Measurements from ENCODE around the gene ASF1B. TPM values are rescaled to one million over a fixed set of nuclear protein-coding genes. Genes with fewer than 3 reads are reported as not detected.

The ASF1B gene
- total RNA-seq, 1 donor from 2014 or later: 0.70 TPM

DNA sequence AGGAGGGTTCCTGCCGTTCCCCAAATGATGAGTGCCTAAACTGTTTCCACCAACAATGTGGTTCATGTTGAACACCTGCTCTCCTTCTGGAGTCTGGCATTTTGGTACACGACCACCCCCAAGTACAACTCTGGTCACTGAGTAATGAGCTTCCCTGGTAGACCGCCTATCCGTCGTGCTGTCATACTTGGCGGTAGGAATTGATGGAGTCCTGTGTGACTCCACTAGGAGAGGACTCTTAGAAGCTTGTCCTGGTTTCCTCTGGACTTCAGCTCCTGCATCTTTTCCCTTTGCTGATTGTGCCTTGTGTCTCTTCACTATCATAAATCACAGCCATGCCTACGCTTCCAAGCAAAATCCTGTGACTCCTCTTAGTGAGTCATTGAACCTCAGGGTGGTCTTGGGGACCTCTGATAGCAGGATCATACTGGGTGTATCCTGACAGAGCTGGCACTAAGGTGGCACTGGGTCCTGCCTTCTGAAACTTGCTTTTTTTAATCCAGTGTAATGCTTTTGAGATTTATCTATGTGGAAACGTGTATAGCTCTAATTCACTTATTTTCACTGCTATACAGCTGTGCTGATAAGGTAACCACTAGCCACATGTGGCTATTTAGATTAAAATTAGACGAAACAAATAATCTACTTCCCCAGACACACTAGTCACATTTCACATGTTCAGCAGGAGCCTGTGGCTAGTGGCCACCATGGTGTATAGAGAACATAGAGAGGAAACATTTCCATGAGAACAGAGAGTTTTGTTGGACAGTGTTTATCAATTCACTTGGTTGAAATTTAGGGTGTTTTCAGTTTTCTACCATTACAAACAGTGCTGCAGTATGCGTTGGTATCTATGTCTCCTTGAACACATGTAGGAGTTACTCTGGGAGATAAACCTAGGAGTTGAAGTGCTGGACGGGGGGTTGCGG lies 6.1 kb upstream of the ASF1B start:
- intact Hi-C loops (cut with DNase I): loop anchor here (10.0 kb wide), 1 partner anchor 332 kb away; the partner anchor contains the start of gene PTGER1
- DNase-seq (ENCODE audit: low spot score): no peak

DNA sequence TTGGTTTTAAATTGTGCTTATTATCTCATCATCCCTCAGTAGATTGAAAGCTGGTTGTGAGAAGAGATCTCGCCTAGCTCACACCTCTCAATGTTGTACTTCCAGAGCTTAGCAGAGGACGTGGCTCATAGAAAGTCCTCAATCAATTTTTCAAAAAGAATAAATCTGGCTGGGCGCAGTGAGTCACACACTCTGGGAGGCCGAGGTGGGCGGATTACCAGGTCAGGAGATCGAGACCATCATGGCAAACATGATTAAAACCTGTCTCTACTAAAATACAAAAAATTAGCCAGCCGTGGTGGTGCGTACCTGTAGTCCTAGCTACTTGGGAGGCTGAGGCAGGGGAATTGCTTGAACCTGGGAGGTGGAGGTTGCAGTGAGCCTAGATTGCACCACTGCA lies 4.7 kb upstream of the ASF1B start:
- no peak for DNase-seq (ENCODE audit: low spot score)
- intact Hi-C loops (cut with DNase I): loop anchor here (10.0 kb wide), 1 partner anchor 334 kb away; the partner anchor contains the start of gene PTGER1

DNA sequence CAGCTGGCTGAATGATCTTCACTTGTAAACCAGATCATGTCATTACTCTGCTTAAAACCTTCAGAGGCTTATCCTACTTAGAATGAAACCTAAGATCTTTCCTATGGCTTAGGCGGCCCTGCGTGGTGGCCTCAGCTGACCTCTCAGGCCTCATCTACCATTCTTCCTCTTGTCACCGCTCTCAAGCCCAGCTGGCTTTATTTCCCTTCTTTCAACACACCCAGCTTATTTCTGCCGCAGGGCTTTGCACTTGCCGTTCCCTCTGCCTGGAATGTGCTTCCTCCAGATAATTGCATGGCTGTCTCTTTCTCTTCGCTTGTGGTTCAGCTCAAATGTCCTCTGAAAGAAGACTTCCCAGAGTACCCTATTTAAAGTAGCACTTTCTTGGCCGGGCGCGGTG lies 3.6 kb upstream of the ASF1B start:
- no peak for DNase-seq (ENCODE audit: low spot score)
- intact Hi-C loops (cut with DNase I): loop anchor here (5.0 to 10.0 kb wide), 2 partner anchors 48 to 335 kb away; partner anchors contain the start of genes PTGER1 and SAMD1

DNA sequence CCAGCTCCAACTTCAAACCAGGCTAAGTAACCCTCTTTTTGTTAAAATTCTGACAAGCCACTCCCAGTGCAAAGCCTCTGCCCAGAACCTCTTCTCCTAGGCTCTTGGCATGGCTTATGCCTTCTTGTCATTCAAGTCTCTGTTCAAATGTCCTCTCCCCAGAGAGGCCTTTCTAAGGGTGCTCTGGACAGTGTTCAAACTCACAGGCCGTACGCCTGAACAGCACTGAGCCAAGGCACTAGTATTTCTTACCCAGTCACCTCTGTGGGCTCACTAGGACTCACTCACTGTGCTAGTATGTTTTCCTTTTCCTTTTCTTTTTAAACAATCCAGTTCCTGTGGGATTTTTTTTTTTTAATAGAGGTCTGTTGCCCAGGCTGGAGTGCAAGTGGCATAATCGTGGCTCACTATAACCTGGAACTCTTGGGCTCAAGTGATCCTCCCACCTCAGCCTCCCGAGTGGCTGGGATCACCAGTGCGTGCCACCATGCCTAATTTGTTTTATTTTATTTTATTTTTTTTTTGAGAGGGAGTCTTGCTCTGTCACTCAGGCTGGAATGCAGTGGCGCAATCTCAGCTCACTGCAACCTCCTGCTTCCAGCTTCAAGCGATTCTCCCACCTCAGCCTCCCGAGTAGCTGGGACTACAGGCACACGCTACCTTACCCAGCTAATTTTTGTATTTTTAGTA lies 2.3 kb upstream of the ASF1B start:
- intact Hi-C loops (cut with DNase I): loop anchor here (5.0 kb wide), 1 partner anchor 46 kb away; the partner anchor contains the start of gene SAMD1
- DNase-seq (ENCODE audit: low spot score): no peak

DNA sequence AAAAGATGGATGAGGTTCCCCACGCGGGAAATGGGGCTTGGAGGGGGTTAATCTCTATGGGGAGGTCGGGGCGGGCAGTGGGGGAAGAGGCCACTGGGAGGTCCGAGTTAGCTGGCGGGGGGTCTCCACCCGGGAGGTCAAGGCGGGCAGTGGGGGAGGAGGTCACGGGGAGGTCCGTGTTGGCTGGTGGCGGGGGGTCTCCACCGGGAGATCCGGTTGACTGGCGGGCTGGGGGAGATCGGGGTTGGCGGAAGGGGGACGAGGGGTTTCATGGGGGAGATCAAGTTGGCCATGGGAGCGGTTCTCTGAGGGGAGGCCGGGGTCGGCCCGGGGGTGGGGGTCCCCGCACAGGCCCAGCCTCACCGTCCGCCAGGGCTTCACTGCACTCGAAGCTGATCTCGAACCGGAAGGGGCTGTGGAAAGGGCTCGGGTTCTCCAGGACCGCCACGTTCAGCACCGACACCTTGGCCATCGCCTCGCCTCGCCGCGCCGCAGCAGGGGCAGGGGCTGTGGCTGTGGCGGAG lies 342 bp downstream of the ASF1B start:
- no peak for DNase-seq (ENCODE audit: low spot score)
- intact Hi-C loops (cut with DNase I): loop anchor here (2.0 to 5.0 kb wide), 2 partner anchors 44 to 63 kb away; partner anchors contain the start of genes MISP3 and SAMD1

DNA sequence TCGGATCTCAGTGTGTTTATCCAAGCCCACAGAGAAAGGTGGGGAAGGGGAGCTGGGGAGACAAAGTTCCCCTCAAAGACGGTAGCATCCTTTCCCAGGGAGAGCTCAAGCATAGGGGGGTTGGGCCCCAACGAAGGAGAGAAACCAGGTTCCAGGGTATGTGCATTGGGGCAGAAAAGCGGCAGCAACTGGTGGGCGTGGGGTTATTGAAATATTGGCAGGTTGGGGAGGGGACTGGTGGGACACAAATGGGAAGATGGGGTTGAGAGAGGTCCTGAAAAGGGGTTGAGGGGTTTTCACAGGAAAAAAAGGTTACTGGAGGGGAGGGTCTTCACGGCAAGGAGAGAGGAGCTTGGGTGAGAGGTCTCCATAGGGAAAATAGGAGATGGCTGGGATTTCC lies 1.0 kb downstream of the ASF1B start:
- intact Hi-C loops (cut with DNase I): loop anchor here (5.0 kb wide), 1 partner anchor 43 kb away; the partner anchor contains the start of gene SAMD1
- no peak for DNase-seq (ENCODE audit: low spot score)

DNA sequence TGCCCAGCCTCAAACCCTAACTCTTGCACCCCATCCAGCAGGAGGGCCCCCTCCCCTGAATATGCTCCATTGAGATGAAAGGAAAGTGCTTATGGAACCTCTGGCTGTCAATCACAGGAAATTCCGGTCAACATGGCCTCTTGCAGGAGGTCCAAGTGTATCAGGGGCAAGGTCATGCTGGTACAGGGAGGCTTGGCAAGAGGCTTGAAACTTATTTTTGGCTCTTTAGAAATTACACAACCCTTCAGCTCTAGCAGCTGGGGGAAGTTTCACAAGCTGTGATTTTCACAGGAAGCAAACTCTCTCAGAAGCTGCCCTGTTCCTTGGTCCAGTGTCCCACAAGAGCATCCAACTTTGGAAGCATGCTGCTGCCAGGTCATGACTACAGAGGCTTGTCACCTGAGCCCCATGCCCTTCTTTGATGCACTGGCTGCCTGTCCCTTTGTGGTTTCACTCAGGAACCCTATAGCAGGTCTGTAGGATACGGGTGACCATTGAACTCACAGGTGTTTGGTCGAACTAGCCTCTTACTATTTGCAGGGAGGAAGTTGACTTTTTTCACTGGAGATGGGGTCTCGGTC lies 8.4 kb downstream of the ASF1B start:
- intact Hi-C loops (cut with DNase I): no loop called here
- DNase-seq (ENCODE audit: low spot score): no peak

DNA sequence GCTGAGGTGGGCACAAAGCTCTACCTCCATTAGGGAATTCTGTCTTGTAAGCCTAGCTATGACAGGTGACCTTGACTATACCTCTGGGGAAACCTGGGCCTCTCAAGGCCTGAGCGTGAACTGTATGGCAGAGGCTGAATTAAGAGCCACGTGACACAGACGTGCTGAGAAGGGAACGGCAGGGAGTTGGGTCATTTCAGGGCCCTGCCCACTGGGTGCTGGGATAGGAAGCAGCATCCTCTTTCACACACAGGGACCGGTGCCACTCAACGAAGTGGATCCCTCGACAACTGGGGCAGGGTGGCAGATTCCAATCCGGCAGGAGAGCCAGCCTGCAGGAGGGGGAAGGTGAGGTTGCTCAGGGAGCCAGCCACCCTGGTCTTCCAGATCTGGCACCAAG lies 9.2 kb downstream of the ASF1B start:
- no peak for DNase-seq (ENCODE audit: low spot score)
- intact Hi-C loops (cut with DNase I): no loop called here

DNA sequence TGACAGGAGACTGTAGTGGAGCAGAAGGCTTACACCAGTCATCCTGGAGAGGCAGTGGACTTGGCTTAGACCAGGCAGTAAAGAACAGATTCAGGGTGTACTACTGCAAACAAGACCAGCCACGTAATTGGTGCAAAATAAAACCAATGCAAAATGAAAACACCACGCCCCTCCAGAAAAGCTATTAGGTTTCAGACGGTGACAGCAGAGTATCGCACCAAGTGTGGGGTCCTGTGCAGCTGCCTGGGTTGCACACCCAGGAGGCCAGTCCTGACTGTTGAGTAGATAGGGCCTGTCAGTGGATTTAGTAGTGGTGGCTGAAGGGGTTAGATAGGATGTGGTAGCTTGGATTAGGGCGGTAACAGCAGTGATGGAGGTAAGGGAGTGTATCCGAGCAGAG lies 13.5 kb downstream of the ASF1B start:
- DNase-seq (ENCODE audit: low spot score): no peak
- intact Hi-C loops (cut with DNase I): no loop called here

DNA sequence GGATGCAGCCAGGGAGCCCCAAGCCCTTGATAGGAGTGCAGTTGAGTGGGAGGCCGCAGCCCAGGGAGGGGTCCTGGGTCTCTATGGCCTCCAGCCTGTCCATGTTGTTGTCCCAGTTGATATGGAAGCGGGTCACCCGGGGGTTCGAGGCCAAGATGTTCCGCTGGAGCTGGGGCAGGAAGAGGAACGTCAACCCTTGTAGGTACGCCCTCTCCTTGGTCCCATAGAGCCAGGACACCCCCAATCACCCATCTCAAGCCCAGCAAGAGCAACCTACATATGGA lies 15.9 kb downstream of the ASF1B start:
- DNase-seq (ENCODE audit: low spot score): no peak
- intact Hi-C loops (cut with DNase I): no loop called here

DNA sequence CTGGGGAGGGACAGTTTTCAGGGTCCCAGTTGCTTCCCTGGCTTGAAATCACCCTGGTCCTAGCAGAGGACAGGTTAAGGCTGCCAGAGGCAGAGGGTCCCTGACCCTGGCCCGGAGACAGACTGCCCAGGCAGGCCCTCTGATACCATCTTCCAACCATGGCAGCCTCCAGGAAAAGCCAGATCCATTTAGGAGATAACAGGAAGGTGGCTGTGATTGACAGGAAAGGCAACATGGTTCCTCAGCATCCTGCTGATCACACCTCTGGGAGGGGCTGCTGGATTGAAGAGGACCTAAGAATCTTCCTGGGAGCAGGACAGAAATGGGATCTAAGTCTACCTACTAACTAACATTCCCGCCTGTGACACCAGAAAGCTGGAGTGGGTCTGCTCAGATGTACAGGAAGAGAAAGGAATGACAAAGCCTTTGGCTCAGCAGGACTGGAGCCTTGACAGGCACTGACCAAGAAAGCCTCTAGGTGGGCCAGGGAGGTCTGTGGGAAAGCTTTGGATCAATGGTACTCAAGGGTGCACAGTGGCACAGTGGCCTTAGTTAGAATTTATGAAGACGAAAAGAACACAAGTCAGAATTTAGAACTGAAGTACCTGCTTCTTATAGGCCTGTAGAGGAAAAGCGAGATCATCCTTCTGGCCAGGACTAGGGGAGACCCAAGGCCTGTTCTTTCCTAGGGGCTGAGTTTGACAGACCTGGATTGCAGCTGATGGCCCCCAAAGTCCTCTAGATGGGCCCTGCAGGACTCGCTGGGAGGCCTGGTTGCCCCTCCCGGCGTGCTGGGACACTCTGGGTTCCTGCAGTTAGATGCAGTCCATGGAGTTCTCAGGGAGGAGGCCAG lies 16.5 kb downstream of the ASF1B start:
- intact Hi-C loops (cut with DNase I): loop anchor here (5.0 kb wide), 1 partner anchor 38 kb away; no protein-coding TSS in a partner anchor
- no peak for DNase-seq (ENCODE audit: low spot score)

DNA sequence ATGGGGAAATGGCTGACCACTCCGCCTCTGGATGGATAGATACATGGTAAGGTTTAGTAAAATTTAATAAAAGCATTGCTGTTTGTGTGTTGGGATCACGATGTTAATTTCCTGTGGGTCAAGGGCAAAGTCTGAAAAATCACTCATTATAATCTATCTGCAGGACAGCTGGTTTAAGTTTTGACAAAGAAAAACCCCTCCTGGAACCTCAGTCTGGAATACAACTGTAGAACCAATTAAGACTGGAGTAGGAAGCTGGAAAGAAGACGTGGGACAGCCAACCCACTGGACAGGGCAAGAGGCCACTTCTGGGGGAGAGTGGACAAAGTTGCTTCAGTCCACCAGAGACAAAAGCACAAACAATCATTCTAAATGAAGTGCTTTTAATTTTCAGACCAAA lies 17.2 kb downstream of the ASF1B start:
- intact Hi-C loops (cut with DNase I): loop anchor here (5.0 kb wide), 1 partner anchor 37 kb away; no protein-coding TSS in a partner anchor
- DNase-seq (ENCODE audit: low spot score): no peak

DNA sequence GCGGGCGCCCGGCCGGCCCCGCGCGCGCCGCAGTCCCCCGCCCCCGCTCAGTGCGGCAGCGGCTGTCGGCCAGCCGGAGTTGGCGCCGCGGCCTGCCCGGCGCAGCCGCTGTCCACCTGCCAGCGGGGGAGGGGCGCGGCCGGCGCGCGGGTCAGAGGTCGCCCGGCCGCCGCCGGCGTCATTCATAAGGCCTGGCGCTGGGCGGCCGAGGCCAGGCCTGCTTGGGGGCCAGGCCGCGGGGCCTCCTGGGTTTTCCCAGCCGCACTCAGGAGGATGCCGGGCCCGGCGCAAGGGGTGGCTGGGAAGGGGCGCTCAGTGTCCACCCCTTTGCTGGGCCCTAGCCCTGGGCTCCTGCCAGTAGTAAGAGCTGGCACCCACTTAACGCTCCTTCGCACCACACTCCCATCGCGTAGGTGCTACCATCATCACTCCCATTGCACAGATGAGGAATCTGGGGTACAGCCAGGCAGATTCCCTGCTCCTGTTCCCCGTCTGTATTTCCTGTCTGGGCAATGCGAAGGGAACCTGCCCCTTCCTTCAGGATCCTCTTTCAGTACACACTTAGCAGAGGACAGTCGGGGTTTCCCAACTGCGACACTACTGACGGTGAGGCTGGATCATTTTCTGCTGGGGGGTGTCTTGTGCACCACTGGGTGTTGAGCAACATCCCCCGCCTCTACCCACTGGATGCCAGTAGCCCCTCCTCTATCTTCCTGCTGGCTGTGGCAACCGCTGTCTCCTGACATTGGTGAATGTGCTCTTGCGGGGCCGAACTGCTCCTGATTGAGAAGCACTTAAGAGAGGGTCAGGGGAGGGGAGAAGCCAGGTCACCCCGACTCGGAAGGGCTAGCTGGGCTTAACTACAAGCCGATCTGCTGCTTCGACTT lies 18.0 kb downstream of the ASF1B start:
- peak; percentile 87 for DNase-seq (ENCODE audit: low spot score)
- intact Hi-C loops (cut with DNase I): loop anchor here (5.0 kb wide), 1 partner anchor 36 kb away; no protein-coding TSS in a partner anchor

DNA sequence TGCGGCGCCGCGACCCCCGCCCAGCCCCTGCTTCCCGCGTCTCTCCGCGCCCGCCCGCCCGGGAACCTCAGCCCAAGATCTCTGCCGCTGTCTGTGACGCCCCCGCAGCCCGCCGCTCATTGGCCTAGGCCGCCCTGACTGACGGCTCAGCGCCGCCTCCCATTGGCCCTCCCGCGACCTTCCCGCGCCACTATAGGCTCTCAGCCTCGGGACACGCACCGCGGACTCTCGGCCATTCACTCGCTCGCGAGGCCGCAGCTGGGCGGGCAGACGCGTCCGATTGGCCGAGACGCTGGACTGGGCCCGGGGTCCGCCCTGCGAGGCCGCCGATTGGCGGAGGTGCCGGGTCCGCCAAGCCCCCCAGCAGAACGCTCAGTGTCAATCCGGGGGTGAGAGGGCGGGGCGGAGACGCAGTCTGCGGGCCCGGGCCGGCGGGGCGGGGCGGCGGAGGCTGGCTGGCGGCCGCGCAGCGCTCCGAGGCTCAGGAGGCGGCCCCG lies 18.7 kb downstream of the ASF1B start, which contains the start of gene PRKACA:
Gene PRKACA (minus strand): TSS at position 95 of the 497 bp plus-strand sequence. CDS start 215 bp downstream, outside the sequence.
- intact Hi-C loops (cut with DNase I): loop anchor here (1.0 to 5.0 kb wide), 2 partner anchors 20 to 35 kb away; no protein-coding TSS in a partner anchor
- DNase-seq (ENCODE audit: low spot score): peak; percentile 99

DNA sequence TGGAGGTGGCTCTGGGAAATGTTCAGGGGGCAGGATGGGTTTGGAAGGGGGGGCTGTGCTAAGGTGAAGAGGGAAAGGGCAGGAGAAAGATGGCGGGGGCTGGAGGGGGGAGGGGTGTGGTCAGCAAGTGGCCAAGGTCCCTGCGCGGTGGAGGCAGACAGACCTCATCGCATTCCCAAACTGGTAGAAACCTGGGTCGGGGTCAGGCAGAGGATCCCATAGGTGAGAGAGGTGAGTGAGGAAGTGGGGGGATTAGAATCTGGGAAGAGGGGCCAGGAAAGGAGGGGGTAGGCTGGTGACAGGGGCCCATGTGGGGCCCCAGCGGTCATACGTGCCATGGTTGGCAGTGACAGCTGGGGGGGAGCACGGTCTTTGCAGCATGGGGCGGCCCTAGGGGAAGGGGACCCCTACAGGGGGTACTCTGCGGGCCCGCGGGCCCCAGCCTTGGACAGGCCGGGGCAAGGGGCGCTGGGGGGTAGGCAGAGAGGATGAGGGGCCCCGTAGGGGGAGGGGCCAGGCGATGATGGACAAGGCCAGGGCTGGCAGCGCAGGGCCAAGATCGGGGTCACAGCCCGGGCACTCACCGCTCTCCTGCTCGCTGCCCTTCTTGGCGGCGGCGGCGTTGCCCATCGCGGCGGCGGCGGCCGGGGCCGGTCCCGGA lies 19.3 kb downstream of the ASF1B start:
- intact Hi-C loops (cut with DNase I): loop anchor here (1.0 to 5.0 kb wide), 2 partner anchors 20 to 35 kb away; no protein-coding TSS in a partner anchor
- no peak for DNase-seq (ENCODE audit: low spot score)

DNA sequence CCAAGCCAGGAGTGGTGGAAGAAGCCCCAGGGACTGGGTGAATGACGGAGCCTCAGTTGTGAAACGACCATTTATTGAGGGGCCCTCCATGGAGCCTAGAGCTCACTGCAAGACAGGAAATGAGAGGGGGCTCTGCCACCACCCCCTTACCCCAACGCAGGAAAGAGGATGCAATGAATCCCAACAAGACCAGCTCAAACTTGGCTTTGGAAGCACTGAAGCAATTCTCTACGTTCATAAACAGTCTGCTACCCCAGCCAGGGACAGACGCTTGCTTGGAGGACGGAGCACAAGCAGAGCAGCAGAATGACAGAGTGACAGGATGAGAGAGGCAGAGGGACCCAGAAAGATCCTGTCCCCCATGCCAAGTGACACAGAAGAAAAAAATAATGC lies 19.9 kb downstream of the ASF1B start:
- no peak for DNase-seq (ENCODE audit: low spot score)
- intact Hi-C loops (cut with DNase I): loop anchor here (5.0 kb wide), 1 partner anchor 34 kb away; no protein-coding TSS in a partner anchor

DNA sequence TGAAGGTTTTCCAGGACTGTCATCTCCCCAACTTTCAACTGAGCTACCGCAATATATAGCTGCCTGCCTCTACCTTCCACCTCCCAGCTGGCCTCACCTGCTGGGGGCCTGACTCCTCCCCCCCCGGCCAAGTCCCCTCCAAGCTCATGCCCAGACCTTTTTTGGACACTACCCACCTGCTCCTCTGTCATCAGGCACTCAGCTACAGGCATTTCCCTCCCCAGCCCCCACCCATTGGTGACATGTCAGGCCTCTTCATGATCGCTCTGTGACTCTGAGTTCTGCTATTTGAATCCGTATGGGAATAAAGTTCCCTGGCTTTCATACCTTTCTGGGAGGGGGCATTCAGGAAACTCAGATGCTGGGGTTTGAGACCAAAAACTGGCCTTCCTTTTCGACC lies 20.6 kb downstream of the ASF1B start:
- intact Hi-C loops (cut with DNase I): loop anchor here (5.0 kb wide), 1 partner anchor 33 kb away; no protein-coding TSS in a partner anchor
- no peak for DNase-seq (ENCODE audit: low spot score)

Measured in cardiac septum (tissue), 1 donor.